Neural progenitor cell (in vitro differentiated cells): ENCODE measurements around the gene SIAE. TPM values are rescaled to one million over a fixed set of nuclear protein-coding genes. Genes with fewer than 3 reads are reported as not detected.

Experiments used
- DNase-seq: peaks from one replicate; pipeline ENCODE4 v3.0.0-alpha.2; 2016; ENCODE audit warnings: low spot score
- H2AFZ ChIP-seq: fragments of 200-600 bp; sonication (generic); replicated peaks from 2 replicates; pipeline ENCODE4 v1.6.1; 2016; ENCODE audit warnings: antibody characterized with exemption
- H3F3A ChIP-seq: fragments of 200-600 bp; sonication (generic); 2 replicates; pipeline ENCODE4 v1.6.1; 2016; ENCODE audit warnings: antibody characterized with exemption, low read depth
- H3K27ac ChIP-seq: fragments of 200-600 bp; sonication (generic); 2 replicates; pipeline ENCODE4 v1.5.1; 2016; ENCODE audit warnings: mild to moderate bottlenecking
- H3K27me3 ChIP-seq: fragments of 200-600 bp; sonication (generic); 2 replicates; pipeline ENCODE4 v1.6.1; 2016; ENCODE audit warnings: mild to moderate bottlenecking, moderate library complexity
- H3K36me3 ChIP-seq: fragments of 200-600 bp; sonication (generic); 2 replicates; pipeline ENCODE4 v1.5.1; 2016
- H3K4me1 ChIP-seq: fragments of 200-600 bp; sonication (generic); 2 replicates; pipeline ENCODE4 v1.6.1; 2016; ENCODE audit warnings: mixed run types
- H3K4me2 ChIP-seq: fragments of 200-600 bp; sonication (generic); 2 replicates; pipeline ENCODE4 v1.6.1; 2016
- H3K4me3 ChIP-seq: fragments of 200-600 bp; sonication (generic); 2 replicates; pipeline ENCODE4 v1.5.1; 2016
- H3K79me2 ChIP-seq: fragments of 200-600 bp; sonication (generic); 2 replicates; pipeline ENCODE4 v1.6.1; 2016; ENCODE audit warnings: low read depth
- H3K9ac ChIP-seq: fragments of 200-600 bp; sonication (generic); 2 replicates; pipeline ENCODE4 v1.6.1; 2016
- H3K9me3 ChIP-seq: fragments of 200-600 bp; sonication (generic); 2 replicates; pipeline ENCODE4 v1.5.1; 2016; ENCODE audit warnings: low read depth
- H4K20me1 ChIP-seq: fragments of 200-600 bp; sonication (generic); 2 replicates; pipeline ENCODE4 v1.6.1; 2016; ENCODE audit warnings: low read depth
- H3K27ac Mint-ChIP-seq: 3 replicates; pipeline ENCODE4 v1.8.0; 2021; ENCODE audit warnings: mixed read lengths
- H3K27me3 Mint-ChIP-seq: 2 replicates; pipeline ENCODE4 v1.8.0; 2022; ENCODE audit warnings: low read depth, mild to moderate bottlenecking, inconsistent platforms, moderate library complexity, mixed read lengths; ENCODE audit not compliant: insufficient read depth
- H3K36me3 Mint-ChIP-seq: 3 replicates; pipeline ENCODE4 v1.8.0; 2021; ENCODE audit warnings: mixed read lengths
- H3K4me1 Mint-ChIP-seq: 3 replicates; pipeline ENCODE4 v1.8.0; 2021; ENCODE audit warnings: mixed read lengths
- H3K4me3 Mint-ChIP-seq: 3 replicates; pipeline ENCODE4 v1.8.0; 2021; ENCODE audit warnings: mild to moderate bottlenecking, moderate library complexity, mixed read lengths
- H3K9me3 Mint-ChIP-seq: 3 replicates; pipeline ENCODE4 v1.8.0; 2020; ENCODE audit warnings: mixed read lengths
- EZH2 ChIP-seq: fragments of 200-600 bp; sonication (generic); IDR thresholded peaks from 2 replicates; pipeline ENCODE4 v1.6.1; 2017; ENCODE audit warnings: antibody characterized with exemption, mild to moderate bottlenecking, moderate library complexity
- EZH2phosphoT487 ChIP-seq: fragments of 200-600 bp; sonication (generic); IDR thresholded peaks from 2 replicates; pipeline ENCODE4 v1.6.1; 2017; ENCODE audit warnings: antibody characterized with exemption
- total RNA-seq: library from RNA; depleted of rRNA; stranded (reverse); fragments of >200 nt; gene quantifications from 2 replicates; pipeline ENCODE4 v1.2.3, GENCODE V29; 2015; ENCODE audit warnings: low replicate concordance
- TF ChIP-seq, protein P1 (sequence below): fragments of 200-600 bp; sonication (generic); IDR thresholded peaks from 2 replicates; pipeline ENCODE4 v1.5.1; 2017; ENCODE audit warnings: antibody characterized with exemption, mild to moderate bottlenecking

Gene SIAE
- total RNA-seq, 1 donor from 2014 or later = 3.6 TPM

DNA sequence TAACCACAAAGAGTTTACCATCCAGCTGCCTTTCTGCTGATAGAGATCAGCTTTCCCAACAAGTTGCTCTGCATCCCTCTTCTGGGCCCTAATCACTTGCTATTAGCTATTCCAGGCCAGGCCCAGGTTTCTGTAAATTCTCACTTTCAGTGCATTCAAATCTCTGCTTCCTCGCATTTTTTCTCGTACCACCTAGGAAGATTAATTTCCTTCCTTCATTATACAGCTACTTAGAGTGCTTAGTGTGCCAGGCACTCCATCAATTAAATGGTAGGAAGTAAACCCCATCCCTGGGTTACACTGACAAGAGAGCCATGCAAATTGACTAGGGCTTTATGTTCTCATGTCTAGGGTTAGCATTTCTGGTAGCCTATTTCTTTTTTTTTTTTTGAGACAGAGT lies 9.7 kb downstream of the SIAE start:
- Histone ChIP-seq H3K9me3 (no peaks in the 10 kb centered on the region), H2AFZ (no peak overlapping the region), H3K4me2 (no peak overlapping the region), H3K79me2 (no peaks in the 10 kb centered on the region), H3F3A (no peaks in the 10 kb centered on the region), H3K27ac (no peak overlapping the region), H4K20me1 (no peaks in the 10 kb centered on the region), H3K27me3 (no peaks in the 10 kb centered on the region), H3K4me1 (no peaks in the 10 kb centered on the region), H3K4me3 (no peak overlapping the region), H3K36me3 (no peaks in the 10 kb centered on the region), H3K9ac (no peak overlapping the region)
- peaks cover 4% of the 10 kb centered on the region for H3K4me1 Mint-ChIP-seq
- H3K36me3 Mint-ChIP-seq = peaks cover 6% of the 10 kb centered on the region
- no peaks in the 10 kb centered on the region for H3K27me3 Mint-ChIP-seq
- no peaks in the 10 kb centered on the region for H3K9me3 Mint-ChIP-seq
- TF ChIP-seq EZH2 (no peak), EZH2phosphoT487 (no peak)
- TF ChIP-seq, protein P1, sequence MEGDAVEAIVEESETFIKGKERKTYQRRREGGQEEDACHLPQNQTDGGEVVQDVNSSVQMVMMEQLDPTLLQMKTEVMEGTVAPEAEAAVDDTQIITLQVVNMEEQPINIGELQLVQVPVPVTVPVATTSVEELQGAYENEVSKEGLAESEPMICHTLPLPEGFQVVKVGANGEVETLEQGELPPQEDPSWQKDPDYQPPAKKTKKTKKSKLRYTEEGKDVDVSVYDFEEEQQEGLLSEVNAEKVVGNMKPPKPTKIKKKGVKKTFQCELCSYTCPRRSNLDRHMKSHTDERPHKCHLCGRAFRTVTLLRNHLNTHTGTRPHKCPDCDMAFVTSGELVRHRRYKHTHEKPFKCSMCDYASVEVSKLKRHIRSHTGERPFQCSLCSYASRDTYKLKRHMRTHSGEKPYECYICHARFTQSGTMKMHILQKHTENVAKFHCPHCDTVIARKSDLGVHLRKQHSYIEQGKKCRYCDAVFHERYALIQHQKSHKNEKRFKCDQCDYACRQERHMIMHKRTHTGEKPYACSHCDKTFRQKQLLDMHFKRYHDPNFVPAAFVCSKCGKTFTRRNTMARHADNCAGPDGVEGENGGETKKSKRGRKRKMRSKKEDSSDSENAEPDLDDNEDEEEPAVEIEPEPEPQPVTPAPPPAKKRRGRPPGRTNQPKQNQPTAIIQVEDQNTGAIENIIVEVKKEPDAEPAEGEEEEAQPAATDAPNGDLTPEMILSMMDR = no peak
- H3K27ac Mint-ChIP-seq = no peak overlapping the region
- H3K4me3 Mint-ChIP-seq = no peak overlapping the region
- no peak for DNase-seq

DNA sequence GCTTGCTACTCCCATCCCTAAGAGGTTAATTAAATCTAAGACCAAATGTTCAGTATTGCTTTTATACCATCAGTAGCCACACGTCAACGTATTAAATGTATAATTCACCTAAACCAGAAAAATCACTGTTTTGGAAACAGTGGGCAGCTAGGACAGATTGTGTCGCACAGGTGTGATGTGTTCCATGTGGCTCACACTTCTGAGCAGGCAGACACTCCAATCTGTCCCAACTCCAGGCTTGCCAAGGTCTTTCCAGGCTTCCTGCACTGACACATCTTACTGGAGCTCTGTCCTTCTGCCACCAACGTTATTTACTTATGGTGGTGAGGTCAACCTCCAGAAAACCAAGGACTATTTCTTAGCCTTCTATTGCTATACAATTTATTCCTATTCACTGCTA lies 11.4 kb downstream of the SIAE start:
- no peak for TF ChIP-seq EZH2
- TF ChIP-seq, protein P1 = no peak
- no peak for TF ChIP-seq EZH2phosphoT487
- H3K27ac ChIP-seq = no peak overlapping the region
- peaks cover 9% of the 10 kb centered on the region for H3K4me1 ChIP-seq
- Mint-ChIP-seq H3K27me3 (no peaks in the 10 kb centered on the region), H3K4me1 (peaks cover 20% of the 10 kb centered on the region), H3K27ac (no peak overlapping the region), H3K36me3 (peaks cover 6% of the 10 kb centered on the region), H3K4me3 (no peak overlapping the region), H3K9me3 (no peaks in the 10 kb centered on the region)
- no peaks in the 10 kb centered on the region for H4K20me1 ChIP-seq
- H3K4me2 ChIP-seq = no peak overlapping the region
- no peak overlapping the region for H3K4me3 ChIP-seq
- no peaks in the 10 kb centered on the region for H3K79me2 ChIP-seq
- H3K27me3 ChIP-seq = no peaks in the 10 kb centered on the region
- no peak overlapping the region for H3K9ac ChIP-seq
- H3K36me3 ChIP-seq = no peaks in the 10 kb centered on the region
- H3F3A ChIP-seq = peaks cover 9% of the 10 kb centered on the region
- no peaks in the 10 kb centered on the region for H3K9me3 ChIP-seq
- no peak for DNase-seq
- H2AFZ ChIP-seq = no peak overlapping the region

DNA sequence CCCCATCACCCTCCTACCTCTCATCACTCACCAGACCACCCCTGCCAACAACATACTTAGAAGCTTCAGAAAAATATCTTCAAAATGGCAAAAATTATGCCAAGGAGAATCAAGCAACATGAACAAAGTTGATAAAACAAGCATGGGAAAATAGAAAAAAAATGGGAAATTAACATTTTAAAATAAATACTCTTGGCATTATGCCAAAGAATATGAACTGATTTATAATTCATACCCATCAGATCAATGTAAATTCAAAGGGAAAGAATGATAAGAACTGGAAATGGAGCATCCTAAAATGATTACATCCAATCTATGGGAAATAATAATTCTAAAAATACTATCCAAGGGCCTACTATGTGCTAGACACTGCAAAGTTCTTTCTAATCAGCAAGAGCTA lies 12.0 kb downstream of the SIAE start:
- Mint-ChIP-seq H3K27me3 (no peaks in the 10 kb centered on the region), H3K9me3 (no peaks in the 10 kb centered on the region), H3K27ac (no peak overlapping the region), H3K4me1 (peaks cover 26% of the 10 kb centered on the region), H3K36me3 (peaks cover 6% of the 10 kb centered on the region), H3K4me3 (no peak overlapping the region)
- Histone ChIP-seq H3K27me3 (no peaks in the 10 kb centered on the region), H3K9ac (no peak overlapping the region), H4K20me1 (no peaks in the 10 kb centered on the region), H3K4me1 (peaks cover 14% of the 10 kb centered on the region), H3K79me2 (no peaks in the 10 kb centered on the region), H3K4me3 (no peak overlapping the region), H3K9me3 (no peaks in the 10 kb centered on the region), H3K36me3 (no peaks in the 10 kb centered on the region), H3K27ac (no peak overlapping the region), H2AFZ (no peak overlapping the region), H3F3A (peaks cover 14% of the 10 kb centered on the region), H3K4me2 (no peak overlapping the region)
- TF ChIP-seq, protein P1 = no peak
- TF ChIP-seq EZH2phosphoT487 (no peak), EZH2 (no peak)
- DNase-seq = no peak
